DMS79 treated with DMSO at 0.1 percent for 48 hours (cell line): Measurements from ENCODE around the gene ACAD8.

ENCODE experiments used
- DNase-seq: peaks from one replicate; lab custom pipeline; 2025; lab: John Stamatoyannopoulos, UW

ACAD8 gene

GRCh38 chr11:134290646-134291045, 37.3 kb downstream of the ACAD8 start:
- DNase-seq: no peak

GRCh38 chr11:134291196-134291595, 37.8 kb downstream of the ACAD8 start:
- no peak for DNase-seq

- DNase-seq: no peak
These were observed 39.3 kb downstream of the ACAD8 start for GRCh38 chr11:134292661-134293060.

- no peak for DNase-seq
These were observed 40.0 kb downstream of the ACAD8 start for GRCh38 chr11:134293119-134294113.

- DNase-seq: no peak
These were observed 41.3 kb downstream of the ACAD8 start for GRCh38 chr11:134294664-134295063.

GRCh38 chr11:134312223-134312622, 58.9 kb downstream of the ACAD8 start:
- no peak for DNase-seq

GRCh38 chr11:134312807-134313206, 59.4 kb downstream of the ACAD8 start:
- DNase-seq: no peak

GRCh38 chr11:134313379-134313778, 60.0 kb downstream of the ACAD8 start:
- DNase-seq: no peak

GRCh38 chr11:134313821-134314607, 60.6 kb downstream of the ACAD8 start:
- DNase-seq: no peak
